Renal cortex interstitium (tissue), 11 donors: Measurements from ENCODE around the gene STX12. TPM values are rescaled to one million over a fixed set of nuclear protein-coding genes. Genes with fewer than 3 reads are reported as not detected.
"Not testable (repeated sequence)": the region's sequence is repeated elsewhere in the genome, so short reads cannot be mapped to it uniquely, and the experiment has no call there.

ENCODE experiments used
- DNase-seq, 11 donors: peaks; one replicate each; pipeline ENCODE4 v3.0.0-alpha.2; 2013; ENCODE audit warnings: low read depth in 9 of 11, low spot score in 4 of 11; ENCODE audit errors: extremely low read depth in 1 of 11
- polyA plus RNA-seq, 3 donors: library from polyadenylated mRNA; unstranded; fragments of 120-200 nt; gene quantifications; one replicate each; pipeline ENCODE4 v1.2.1, GENCODE V29; 2013; ENCODE audit not compliant: insufficient read length in 3 of 3

STX12 gene
- polyA plus RNA-seq, 3 donors, result 42.5 to 53.7 (median 48.0) TPM

DNA sequence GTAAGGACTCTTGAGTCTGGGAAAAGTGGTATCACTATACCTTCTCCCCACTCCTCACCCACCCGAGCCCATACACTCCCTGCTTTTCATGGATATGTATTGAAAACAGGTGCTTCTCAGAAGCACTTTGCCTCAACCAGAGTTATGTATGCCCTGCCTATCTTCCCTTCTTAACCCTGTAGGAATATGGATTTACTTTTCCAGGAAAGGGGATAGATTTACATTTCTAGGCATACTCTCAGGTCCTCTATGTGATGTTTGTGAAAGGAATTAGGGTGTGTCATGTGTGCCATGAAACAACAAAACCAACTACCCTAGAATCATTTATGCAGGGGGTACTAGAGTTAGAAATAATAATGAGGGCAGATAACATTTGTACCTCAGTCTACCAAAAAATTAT, 11.0 kb upstream of the STX12 start:
- DNase-seq, result no peak

GRCh38 chr1:27763358-27763757, 9.7 kb upstream of the STX12 start:
- DNase-seq, result no peak

- no peak for DNase-seq
Measured at GRCh38 chr1:27770293-27770830, 2.7 kb upstream of the STX12 start.

DNA sequence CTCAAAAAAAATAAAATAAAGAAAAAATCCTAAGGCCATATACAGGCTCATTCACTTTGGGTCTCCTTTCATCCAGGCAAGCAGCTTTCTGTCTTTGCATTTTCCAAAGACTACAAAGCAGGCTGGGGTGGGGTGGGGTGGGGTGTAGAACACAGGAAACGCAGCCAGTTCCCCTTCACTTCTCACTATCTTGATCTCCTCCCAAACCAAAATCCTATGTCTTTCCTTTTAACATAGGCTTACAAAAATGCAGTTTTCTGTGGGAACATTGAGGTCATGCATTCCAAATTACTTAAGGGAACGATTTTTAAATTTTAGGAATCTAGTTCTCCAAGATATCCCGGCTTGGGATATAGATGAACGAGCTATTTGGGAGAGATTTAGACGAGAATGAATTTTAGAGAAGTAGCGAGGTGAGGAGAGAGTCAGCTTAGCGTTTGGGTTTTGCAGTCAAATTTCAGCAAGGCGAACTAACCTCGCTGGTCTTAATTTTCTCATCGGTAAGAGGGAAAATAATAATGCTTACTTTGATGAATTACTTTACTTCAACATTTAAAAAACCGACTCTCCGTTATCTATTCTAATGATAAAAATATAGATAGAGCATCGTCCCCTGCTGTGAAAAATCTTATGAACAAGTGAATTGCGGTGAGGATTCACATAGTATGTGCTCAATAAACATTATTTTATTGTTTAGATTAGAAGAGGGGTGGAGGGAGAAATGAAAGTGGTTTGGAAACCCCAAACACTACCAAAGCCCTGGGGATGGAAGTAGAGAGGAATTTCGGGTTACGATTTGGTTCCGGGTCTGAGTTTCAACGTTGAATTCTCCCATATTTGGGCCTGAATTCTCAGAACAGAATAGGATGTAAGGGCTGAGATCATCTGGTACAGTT, 735 bp upstream of the STX12 start:
- no peak for DNase-seq

- DNase-seq, result peak in 1 of 11 donors; percentile 11
Measured at GRCh38 chr1:27773826-27774445, 917 bp downstream of the STX12 start.

DNA sequence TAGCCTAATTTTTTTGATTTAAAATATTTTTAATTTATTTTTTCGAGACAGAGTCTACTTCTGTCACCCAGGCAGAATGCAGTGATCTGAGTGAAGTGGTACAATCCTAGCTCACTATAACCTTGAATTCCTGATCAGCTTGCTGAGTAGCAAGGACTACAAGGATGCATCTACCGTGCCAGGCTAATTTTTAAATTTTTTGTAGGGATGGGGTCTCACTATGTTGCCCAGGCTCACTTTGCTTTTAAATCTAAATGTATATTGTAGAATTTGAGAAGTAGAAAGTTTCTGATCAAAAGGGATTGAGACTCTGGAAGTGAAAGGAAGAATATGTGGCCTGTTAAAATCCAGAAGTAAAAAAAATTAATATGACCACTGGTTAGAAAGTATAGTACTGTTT, 1.6 kb downstream of the STX12 start:
- no peak for DNase-seq

DNA sequence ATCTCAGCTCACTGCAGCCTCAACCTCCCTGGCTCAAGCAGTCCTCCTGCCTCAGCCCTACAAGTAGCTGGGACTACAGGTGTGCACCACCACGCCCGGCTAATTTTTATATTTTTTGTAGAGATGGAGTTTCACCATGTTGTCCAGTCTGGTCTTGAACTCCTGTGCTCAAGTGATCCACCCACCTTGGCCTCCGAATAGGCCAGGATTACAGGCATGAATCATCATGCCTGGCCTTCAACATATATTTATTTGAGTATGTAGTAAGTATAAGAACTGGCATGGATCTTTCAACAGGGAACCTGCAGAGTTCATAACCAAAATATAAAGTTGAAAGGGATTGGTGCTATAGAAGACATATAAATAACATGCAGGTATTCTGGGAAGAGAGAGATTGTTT, 2.3 kb downstream of the STX12 start:
- DNase-seq, result not testable (repeated sequence)

- DNase-seq, result not testable (repeated sequence)
Measured at GRCh38 chr1:27776276-27776675, 3.3 kb downstream of the STX12 start.

GRCh38 chr1:27778056-27778455, 5.0 kb downstream of the STX12 start:
- no peak for DNase-seq

DNA sequence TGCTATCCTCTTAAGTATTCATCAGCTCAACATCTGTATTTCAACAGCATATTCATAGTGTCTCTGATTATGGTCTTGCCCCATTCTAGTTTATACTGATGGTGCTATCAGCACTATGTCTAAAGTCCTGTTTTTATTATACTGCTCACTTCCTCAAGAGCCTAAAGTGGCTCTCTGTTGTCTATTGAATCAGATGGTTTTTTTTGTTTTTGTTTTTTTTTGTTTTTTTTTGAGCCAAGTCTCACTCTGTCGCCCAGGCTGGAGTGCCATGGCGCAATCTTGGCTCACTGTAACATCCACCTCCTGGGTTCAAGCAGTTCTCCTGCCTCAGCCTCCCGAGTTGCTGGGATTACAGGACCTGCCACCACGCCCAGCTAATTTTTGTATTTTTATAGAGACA, 6.1 kb downstream of the STX12 start:
- DNase-seq, result no peak

GRCh38 chr1:27782950-27783349, 9.9 kb downstream of the STX12 start:
- DNase-seq, result no peak

GRCh38 chr1:27784700-27785099, 11.7 kb downstream of the STX12 start:
- DNase-seq, result no peak

DNA sequence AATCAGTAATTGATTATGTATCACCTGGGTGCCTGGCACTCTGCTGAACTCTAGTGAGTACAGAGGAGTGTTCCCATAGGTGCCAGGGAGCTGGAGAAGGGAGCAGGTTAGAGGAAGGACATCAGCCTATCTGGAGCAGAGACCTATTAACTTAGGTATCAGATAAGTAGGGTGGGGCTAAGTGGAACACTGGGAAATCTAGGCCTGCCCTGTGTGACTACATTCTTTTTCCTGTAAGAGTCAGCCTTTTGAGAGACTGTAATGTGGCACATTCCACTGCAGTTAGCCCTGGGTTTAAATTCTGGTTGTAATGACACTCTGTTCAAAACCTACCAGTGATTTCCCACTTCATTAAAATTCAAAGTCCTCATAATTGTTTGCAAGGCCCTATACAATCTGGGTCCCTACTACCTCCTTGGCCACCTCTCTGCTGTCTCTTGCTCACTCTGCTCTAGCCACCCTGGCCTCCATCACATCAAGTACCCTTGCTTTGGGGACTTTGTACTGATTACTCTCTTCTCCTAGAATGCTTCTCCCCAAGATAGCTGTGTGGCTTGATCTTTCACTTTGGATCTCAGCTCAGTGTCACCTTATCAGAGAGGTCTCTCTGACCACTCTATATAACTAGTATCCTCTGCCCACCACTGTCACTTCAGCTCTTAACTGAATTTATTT, 12.9 kb downstream of the STX12 start:
- DNase-seq, result no peak

DNA sequence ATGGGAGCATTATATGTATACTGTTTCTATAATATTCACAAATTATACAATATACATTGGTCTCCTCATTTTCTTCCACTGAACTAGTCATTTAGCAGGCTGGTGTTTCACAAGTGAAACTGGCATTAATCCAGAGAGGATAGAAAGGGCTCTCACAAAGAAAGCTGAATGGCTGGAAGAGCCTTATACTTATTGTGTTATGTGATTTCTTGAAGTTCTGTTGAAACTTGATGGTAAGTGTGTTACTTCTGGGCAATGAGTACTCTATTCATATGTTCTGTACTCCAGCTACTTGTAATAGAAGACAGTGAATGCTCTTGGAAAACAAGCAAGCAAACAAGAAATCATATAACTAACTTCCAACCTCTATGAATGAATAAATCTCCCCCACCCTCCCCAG, 14.9 kb downstream of the STX12 start:
- DNase-seq, result no peak

DNA sequence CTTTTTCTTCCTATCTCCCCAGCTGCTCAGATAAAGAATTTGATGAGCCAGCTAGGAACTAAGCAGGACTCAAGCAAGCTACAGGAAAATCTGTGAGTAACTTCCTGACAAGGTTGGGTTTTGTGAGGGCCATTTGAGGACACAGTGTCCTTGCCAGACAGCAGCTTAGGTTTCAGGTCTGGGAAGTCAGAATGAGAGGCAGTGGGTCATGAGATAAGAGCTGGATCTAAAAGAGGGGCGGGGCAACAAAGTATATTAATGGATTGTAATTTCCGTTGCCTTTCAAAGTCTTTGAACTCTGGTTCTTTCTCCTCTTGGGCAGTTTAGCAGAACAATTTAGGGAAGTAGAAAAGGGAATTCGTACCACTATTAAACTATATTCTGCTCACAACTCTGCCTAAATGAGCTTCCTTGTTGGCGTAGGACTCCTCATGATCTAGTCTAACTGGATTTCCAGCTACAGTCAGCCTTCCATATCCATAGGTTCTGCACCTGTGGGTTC, 16.6 kb downstream of the STX12 start:
- DNase-seq, result peak in 1 of 11 donors; percentile 13

DNA sequence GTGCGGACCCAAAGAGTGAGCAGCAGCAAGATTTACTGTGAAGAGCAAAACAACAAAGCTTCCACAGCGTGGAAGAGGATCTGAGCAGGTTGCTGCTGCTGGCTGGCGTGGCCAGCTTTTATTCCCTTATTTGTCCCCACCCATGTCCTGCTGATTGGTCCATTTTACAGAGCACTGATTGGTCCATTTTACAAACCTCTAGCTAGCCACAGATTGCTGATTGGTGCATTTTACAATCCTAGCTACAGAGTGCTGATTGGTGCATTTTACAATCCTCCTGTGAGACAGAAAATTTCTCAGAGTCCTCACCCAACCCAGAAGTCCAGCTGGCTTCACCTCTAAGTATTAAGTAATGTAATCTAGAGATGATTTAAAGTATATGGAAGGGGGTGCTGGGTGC, 17.3 kb downstream of the STX12 start:
- DNase-seq, result not testable (repeated sequence)

DNA sequence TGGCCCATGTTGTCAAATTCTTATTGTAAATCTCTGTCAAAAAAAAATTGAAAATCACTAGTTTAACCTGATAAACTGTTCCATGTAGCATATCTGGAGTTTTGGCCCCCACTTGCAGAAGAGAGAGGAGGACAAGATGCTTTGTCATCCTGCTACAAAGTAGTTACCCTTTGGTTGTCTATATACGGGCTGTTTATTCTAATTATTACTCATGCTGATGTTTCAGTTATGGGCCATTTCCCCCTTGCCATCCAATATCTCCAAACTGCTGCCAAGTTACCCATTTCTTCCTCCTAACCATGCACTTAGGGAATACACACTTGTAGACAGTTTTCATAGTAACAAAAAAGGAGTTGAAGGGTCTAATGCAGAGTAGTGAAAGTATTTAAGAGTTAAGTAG, 22.6 kb downstream of the STX12 start:
- DNase-seq, result no peak

GRCh38 chr1:27804791-27805190, 31.8 kb downstream of the STX12 start:
- no peak for DNase-seq

GRCh38 chr1:27806758-27807157, 33.7 kb downstream of the STX12 start:
- no peak for DNase-seq

GRCh38 chr1:27807385-27807784, 34.4 kb downstream of the STX12 start:
- no peak for DNase-seq
